Stimulated activated CD4-positive, alpha-beta T cell treated with anti-CD3 and anti-CD28 coated beads, Interleukin-4, amount 100 ng/mL, for 4 hours (primary cell): ENCODE results near the gene TUBGCP3.

Source experiments
- DNase-seq, 2 experiments: peaks; one replicate each; pipeline ENCODE4 v3.0.0-alpha.2; 2020

Gene TUBGCP3

DNA sequence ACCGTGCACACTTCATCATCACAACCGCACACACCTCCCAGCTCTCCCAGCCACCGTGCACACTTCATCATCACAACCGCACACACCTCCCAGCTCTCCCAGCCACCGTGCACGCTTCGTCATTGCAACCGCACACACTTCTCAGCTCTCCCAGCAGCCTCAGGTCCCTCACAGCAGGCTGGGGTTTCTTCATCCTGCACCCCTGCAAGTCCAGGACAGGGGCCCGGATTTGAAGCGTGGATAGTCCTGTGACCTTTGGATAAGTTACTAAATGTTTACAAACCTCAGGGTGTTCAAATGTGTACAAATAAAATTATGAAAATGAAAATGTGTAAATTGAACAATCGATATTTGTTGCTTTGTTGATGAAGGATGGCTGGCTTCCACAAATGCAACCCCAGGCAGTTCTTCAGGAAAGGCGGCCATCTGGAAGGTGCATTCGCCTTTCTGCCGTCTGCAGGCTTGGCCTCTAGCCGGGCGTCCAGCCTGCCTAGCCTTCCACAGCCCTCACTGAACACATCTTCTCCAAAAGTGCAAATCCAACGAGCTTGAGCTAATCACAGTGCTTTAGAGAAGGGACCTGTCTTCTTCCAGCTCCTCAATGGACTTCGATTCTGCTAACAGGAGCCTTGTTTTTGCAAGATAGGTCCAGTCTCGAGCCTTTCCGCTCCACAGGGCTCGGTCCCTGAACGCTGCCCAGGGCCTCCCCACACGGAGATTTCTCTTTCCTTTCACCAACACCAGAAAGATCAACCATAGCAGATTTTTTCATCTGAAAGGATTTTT, 137.6 kb downstream of the TUBGCP3 start:
- no peak for DNase-seq

DNA sequence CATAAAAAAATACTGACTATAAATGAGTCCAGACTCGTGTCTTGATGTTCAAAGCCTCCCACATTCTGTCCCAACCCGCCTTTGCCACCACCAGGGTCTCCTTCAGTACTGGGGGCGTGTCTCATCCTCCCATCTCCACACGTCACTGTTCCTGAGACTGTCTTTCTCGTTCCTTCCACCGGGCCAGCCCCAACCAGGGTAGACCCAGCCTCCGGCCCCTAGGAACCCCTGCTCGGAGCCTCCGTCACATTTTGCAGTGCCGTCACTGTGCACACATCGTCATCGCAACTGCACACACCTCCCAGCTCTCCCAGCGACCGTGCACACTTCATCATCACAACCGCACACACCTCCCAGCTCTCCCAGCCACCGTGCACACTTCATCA, 138.4 kb downstream of the TUBGCP3 start:
- DNase-seq = no peak

DNA sequence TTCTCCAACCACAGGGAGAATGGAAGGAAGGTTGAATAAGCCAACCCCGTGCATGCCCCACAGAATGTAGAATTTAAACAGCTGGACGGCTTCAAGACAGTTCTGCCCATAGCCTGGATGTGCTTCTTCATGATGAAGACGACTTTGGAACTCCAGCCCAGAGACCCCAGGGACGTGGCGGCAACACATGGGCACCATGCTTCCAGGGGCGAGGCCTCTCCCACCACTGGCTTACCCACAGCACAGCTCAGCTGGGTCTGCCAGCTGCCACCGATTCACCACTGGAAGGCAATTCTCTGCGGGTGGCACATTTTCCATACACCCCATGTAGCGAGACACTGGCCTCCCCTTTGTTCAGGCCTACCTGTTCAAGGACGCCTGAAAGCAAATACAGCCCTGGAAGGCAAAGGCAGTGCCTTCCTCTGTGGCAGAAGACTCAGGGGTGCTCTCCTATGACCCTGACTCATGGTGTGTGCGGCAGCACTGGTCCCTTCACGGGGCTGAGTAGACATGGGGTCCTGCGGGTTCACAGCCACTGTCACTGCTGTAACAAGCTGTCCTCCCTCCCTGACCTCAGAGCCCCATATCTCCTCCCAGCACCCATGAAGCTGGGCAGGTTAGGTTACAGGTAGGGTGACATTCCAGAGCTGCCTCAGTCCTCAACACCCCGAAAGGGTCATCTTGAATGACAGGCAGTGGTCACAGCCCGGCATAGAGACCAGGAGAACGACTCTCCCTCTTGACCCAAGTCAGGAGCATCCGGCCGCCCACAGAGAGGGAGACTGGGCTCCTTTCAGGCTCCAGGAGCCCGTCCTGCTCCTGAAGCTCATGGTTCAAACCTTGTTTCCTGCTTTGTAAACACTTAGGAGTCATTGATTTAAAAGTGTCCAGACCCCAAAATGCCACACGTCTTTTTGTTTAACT, 139.1 kb downstream of the TUBGCP3 start:
- DNase-seq = no peak

DNA sequence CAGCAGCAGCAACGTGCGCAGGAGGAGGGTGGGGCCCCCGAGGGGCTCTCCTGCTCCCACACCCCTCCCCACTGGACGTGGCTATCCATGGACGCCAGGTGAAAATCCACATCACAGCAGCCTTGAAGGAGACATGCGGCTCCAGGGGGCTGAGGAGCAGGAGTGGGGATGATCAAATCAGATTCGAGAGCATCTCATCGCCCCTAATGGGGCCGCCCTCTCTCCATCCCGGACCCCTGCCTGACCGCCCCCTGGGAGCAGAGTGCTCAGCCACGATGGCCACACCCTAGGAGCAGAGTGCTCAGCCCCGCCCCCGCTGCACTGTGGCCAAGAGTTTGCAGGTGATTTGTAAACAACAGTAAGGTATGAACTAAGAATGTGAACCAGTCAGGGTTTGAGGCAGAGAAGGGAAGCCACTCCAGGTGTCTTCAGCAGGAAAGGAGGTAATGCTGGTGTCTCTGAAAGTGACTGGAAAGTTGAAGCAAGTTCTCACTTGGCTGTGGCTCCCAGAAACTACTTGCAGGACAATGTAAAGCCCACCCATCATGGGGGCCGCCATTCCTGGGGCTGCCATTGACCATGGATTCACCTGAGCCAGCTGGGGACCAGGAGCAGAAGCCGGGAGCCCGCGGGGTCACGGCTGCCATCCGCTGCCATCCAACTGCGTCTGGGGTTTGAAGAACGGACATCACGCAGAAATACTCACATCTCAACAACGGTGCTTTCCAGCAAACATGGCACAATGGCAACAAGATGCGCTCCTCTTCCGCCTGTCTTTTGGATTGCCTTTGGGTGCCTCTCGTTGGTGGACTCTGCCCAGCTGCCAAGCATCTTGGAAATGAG, 140.0 kb downstream of the TUBGCP3 start:
- DNase-seq = no peak

DNA sequence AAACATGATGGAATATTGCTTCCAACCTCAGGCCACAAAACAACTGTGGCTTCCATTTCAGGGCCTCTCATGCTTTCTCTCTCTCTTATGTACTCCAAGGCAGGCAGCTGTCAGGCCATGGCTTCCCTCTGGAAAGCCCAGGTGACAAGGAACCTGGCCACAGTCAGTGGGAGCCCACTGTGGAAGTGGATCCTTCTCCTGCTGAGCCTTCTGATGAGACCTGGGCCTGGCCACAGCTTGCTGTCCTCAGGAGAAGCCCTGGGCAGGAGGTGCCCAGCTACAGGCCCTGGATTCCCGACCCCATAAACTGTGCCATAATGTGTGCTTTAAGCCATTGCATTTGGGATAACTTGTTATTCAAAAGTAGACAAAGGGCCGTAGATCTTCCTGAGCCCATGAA, 140.6 kb downstream of the TUBGCP3 start:
- DNase-seq = no peak

DNA sequence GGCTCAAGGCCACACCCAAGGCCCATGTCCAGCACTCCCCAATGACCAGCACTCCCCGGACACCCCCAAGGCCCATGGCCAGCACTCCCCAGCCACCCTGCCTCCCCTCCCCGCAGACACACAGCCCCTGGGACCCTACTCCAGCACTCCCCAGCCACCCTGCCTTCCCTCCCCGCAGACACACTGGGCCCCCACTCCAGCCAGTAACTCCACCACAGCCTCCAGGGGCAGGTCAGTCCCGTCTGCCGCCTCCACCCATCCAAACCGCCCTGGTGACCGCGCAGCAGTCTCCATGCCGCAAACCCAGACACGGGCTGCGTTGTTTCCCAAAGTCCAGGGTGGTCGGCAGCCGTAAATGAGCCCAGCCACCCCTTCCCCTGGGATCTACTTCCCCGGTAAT, 141.1 kb downstream of the TUBGCP3 start:
- no peak for DNase-seq

DNA sequence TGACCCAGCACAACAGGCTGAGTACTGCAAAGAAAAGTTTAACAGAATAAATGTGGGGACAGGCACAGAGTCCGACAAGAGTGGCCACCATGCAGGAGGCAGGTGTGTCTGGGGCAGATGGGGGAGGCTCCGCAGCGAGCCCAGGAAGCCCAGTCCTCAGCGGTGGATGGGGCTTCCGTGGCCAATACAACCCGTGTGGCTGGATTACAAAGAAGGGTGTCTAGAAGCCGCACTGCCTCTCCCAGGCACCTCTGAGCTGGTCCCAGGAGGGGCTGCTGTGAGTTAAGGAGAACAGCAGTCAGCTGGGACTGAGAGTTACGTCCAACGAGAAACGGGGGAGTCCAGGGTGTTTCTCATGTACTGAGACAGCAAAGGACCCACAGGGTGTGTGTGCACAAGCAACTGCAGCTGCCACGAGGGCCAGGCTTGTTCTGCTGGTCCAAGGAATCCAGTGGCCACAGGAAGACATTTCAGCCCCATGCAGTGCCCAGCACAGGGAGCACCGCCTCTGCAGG, 141.5 kb downstream of the TUBGCP3 start:
- DNase-seq = no peak

DNA sequence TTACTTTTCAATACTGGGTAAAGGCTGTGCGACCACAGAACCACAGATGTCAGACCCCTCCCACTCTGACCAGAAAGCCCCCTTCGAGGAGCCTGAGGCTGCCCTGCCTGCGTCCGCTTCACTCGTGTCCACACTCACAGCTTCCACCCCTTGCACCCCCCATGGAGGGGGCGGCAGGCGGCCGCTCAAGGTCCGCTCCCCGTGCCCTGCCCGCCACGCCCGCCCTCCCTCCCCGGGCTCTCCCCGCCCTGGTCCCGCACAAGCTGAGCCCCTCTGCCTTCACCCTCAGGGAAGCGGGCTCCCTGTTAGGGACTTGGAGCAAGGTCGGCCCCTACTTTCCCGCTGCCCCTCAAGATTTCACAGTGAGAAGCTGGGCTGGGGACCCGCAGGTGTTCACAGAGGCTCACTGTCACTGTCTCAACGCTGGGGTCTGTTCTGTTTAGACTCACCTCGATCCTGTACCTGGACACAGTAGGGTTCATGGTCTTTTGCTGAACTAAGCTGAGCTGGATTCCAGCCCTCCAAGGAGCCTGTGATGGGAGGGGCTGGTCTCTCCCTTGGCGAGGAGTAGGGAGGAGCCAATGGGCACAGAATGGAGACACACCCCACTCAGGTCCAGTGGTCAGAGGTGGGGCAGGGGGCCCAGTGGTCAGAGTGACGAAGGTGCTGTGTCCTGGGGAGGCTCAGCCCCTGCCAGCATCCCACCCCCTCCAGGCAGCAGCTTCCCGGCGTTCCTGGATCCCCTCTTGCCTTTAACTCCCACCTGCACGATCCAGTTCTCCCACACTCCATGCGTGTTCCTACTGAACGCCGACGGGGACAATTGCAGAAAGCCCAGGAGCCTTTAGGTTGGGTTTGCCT, 142.3 kb downstream of the TUBGCP3 start:
- DNase-seq = no peak

DNA sequence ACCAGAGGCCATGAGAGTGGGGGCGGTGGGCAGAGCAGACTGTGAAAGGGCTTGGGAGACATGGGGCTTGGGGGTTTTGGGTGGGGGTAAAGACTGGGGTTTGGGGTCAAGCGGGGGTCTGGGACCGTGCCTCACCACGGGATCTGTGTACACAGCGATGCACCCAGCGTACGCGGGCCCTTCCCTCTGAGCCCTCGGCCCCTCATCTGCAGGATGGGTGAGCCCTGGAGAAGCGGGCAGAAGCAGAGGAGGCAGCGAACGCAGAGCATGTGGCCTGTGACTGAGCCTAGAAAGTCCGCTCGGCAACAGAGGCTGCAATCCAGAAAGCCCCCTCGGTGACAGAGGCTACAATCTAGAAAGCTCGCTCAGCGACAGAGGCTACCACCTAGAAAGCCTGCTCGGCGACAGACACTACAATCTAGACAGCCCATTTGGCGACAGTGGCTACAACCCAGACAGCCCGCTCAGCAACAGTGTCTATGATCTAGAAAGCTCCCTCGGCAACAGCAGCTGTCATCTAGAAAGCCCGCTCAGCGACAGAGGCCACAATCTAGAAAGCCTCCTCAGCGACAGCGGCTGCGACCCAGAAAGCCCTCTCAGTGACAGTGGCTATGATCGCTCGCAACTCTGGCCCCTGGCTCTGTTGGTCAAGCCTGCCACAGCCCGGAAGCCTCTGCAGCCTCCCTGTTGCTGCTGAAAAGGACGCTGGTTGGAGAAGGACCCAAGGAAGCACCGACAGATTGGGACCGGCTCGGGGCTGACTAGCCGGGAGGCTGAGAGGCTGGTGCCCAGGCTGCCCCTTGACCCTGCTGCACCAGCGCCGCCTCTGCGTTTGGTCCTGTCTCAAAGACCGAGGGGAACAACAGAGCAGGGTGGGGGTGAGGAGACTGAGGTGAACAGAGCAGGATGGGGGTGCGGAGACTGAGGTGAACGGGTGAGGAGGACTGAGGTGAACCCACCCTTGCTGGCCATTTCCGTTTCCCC, 143.2 kb downstream of the TUBGCP3 start:
- DNase-seq = no peak

DNA sequence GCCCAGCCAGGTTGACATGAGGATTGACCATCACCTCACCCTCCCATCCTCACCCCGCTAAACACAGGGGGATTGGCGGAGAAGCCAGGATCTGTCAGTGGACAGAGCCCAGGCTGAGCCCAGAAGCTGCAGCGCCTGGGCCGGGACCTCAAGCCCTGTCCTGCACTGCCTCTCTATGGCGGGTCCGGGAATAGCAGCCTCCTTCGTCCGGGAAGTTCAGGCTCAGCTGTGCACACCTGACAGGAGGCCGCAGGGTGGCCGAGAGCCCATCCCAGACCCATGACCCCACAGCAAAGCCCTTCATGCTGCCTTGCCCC, 144.0 kb downstream of the TUBGCP3 start:
- DNase-seq = peak in 1 of 2 experiments; percentile 24

DNA sequence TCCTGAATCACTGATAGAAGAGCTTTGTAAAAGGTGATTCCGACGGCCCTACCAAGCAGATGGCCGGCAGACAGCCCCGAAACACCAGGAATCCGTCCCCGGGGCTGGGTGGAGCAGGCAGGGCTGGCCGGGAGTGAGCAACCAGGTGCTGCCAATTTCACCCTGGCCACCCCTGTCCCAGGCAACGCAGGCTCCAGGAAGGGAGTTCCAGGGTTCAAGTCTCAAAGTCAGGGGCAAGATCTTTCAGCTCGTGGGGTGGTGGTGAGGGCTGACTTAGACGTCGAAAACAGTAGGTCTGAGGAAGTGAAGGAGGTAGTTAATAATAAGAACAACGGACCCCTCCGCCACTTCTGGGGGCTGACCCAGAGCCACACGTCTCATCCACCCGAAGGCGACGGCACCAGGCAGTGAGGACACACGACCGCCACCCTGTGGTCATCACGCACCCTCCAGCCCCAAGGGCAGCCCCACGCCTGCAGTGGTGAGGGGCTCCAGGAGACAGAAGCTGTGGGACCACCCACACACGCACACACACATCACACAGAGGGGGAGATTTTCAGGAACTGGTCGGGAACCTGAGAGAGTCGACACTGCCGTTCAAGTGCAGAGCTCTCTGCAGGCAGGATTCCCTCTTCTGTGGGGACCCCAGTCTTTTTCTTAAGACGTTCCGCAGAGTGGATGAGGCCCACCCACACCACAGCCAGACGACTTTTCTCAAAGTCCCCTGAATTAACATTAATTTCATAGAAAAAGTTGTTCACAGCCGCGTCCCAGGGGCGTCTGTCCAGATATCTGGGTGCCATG, 144.6 kb downstream of the TUBGCP3 start:
- DNase-seq = no peak

DNA sequence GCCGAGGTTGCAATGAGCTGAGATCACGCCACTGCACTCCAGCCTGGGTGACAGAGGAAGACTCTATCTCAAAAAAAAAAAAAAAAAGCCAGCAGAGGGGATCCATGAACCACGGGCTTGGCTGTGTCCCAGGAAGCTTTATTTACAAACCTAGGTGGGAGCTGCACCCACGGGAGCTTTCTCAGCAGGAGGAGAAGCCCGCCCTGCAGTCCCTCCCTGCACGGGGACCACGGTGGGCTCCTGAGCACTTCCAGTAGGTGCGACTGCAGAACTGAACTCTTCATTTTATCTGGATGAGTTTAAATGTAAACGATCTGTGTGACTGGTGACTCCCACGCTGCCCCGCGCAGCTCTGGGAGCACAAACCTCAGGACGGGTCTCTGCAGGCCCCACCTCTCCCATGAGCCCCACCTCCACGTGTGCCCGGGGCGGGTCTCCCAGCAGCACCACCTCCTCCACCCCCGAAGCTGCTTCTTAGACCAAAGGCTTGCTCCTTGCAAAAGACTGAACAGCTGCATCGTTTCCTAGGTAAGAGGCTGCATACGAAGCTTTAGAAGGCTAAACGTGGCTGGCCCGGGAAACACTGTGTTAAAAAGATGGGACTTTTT, 145.4 kb downstream of the TUBGCP3 start:
- no peak for DNase-seq

DNA sequence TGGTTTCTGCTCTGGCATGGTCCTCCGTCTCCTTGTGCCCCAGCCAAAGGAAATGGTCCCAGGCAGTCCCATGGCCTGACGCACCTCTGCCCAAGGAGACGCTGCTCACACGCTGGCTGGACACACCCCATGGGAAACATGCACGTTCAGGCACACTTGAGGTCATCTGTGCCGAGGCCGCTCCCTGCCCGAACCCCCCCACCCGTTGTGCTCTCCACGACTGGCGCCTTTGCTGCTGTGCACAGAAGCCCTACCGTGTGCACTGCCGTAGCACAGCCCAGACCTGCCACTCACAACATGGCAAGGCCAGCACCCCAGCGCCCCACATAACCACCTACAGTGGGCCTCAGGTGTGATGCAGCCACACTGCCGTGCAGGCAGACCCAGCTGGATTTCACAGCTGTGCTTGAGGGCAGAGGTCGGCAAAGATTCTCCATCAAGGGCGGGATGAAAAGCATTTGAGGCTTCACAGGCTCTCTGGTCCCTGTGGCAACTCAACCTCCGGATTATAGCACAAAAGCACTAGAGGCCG, 146.1 kb downstream of the TUBGCP3 start:
- no peak for DNase-seq

DNA sequence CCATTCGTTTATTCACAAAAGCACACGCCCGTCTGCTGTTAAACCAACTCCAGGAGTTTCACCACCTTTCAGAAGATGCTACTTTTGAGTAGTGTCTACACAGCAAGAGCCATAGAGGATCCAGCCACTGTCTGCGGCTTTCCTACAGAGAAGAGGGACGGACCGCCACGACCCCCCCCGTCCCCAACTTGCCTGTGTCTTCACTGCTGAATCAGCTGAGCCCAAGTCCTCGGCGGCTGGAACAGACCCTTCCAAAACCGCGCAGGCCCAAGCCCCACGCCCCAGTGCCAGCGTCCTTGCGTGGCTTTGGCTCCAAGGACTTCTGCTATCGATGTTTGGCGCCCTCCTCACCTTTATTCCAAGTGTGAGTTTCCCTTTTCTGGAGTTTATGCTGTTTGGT, 146.7 kb downstream of the TUBGCP3 start:
- DNase-seq = no peak

DNA sequence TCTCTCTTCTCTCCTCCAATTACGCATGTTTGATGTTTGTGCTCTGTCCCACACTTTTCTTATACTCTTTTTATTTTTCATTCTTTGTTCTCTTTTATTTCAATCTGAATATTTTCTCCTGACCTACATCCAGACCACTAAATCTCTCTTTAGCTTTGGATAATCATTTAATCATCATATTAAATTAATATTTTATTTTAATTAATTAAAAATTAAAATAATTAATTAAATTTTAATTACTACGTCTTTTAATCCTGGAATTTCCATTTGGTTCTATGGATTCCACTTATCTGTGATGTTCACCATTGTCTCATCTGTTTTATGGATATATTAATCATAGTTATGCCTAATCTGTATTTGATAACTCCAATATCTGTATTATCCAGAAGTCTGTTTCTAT, 149.4 kb downstream of the TUBGCP3 start:
- DNase-seq = no peak

DNA sequence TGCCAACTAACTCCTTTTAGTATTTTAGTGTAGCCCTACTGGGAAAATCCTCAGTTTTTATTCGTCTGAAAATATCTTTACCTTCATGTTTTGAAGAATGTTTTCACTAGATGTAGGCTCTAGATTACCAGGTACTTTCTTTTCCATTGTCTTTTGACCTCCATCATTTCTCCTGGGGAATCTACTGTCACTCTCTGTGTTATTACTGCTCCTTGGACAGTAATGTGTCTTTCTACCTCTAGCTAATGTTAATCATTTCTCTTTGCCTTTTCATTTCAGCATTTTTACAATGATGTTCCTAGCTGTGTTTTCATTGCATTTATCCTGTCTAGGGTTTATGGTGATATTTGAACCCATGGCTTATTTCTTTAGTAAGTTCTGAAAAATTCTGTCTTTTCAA, 149.9 kb downstream of the TUBGCP3 start:
- DNase-seq = no peak

DNA sequence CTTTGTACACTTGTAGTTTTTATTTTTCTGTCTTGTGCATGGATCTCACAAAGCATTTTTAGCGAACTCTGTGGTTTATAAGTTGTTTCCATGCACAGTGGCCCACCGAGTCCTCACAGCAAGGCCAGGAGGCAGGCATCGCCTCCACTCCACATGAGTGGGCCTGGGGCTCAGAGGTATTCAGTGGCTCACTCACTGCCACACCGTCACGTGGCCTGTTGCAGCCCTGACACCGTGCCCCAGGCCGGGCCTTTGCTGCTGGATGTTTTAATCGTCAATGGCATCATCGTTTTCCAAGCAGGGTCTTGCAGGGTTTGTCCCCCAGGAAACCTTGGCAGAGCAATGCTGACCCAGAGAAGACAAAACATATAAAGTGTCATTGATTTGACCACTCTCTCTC, 152.0 kb downstream of the TUBGCP3 start:
- DNase-seq = no peak
